ENCODE results near the gene CATSPERB.

- TF ChIP-seq CTCF (IDR thresholded peaks at IDR 0.05) (no peak), POLR2A (IDR thresholded peaks at IDR 0.05) (no peak), POLR2AphosphoS5 (IDR thresholded peaks at IDR 0.05) (no peak)
Observed at GRCh38 chr14:91669867-91670266, 62.0 kb downstream of the CATSPERB start.

Data from stomach (tissue), 4 donors.